Measurements from ENCODE around the gene FKBP14.

The FKBP14 gene

GRCh38 chr7:29987083-29987482 is 39.4 kb downstream of the FKBP14 start:
- H3K27ac ChIP-seq (ENCODE audit: low read depth, low read length): no peak overlapping the region
- H3K36me3 ChIP-seq (ENCODE audit: control insufficient read depth, insufficient read depth, low read length): no peaks in the 10 kb centered on the region
- no peaks in the 10 kb centered on the region for H3K27me3 ChIP-seq (ENCODE audit: control insufficient read depth, insufficient read depth, low read length)
- H3K9ac ChIP-seq (ENCODE audit: low read length): no peak overlapping the region
- H3K4me3 ChIP-seq (ENCODE audit: low read length): no peak overlapping the region
- H3K4me1 ChIP-seq (ENCODE audit: control insufficient read depth, insufficient read depth, low read length): peaks cover 3% of the 10 kb centered on the region

GRCh38 chr7:29980151-29980550 is 46.4 kb downstream of the FKBP14 start:
- H3K27me3 ChIP-seq (ENCODE audit: control insufficient read depth, insufficient read depth, low read length): no peaks in the 10 kb centered on the region
- H3K4me3 ChIP-seq (ENCODE audit: low read length): no peak overlapping the region
- H3K4me1 ChIP-seq (ENCODE audit: control insufficient read depth, insufficient read depth, low read length): peaks cover 8% of the 10 kb centered on the region
- H3K9ac ChIP-seq (ENCODE audit: low read length): no peak overlapping the region
- no peaks in the 10 kb centered on the region for H3K36me3 ChIP-seq (ENCODE audit: control insufficient read depth, insufficient read depth, low read length)
- no peak overlapping the region for H3K27ac ChIP-seq (ENCODE audit: low read depth, low read length)

GRCh38 chr7:29977886-29978651 is 48.4 kb downstream of the FKBP14 start:
- H3K4me3 ChIP-seq (ENCODE audit: low read length): no peak overlapping the region
- H3K4me1 ChIP-seq (ENCODE audit: control insufficient read depth, insufficient read depth, low read length): peaks cover 8% of the 10 kb centered on the region
- no peak overlapping the region for H3K27ac ChIP-seq (ENCODE audit: low read depth, low read length)
- H3K27me3 ChIP-seq (ENCODE audit: control insufficient read depth, insufficient read depth, low read length): no peaks in the 10 kb centered on the region
- no peaks in the 10 kb centered on the region for H3K36me3 ChIP-seq (ENCODE audit: control insufficient read depth, insufficient read depth, low read length)
- H3K9ac ChIP-seq (ENCODE audit: low read length): no peak overlapping the region

- Histone ChIP-seq H3K27me3 (ENCODE audit: control insufficient read depth, insufficient read depth, low read length) (no peaks in the 10 kb centered on the region), H3K9ac (ENCODE audit: low read length) (no peak overlapping the region), H3K4me1 (ENCODE audit: control insufficient read depth, insufficient read depth, low read length) (peaks cover 8% of the 10 kb centered on the region), H3K4me3 (ENCODE audit: low read length) (no peak overlapping the region), H3K36me3 (ENCODE audit: control insufficient read depth, insufficient read depth, low read length) (no peaks in the 10 kb centered on the region), H3K27ac (ENCODE audit: low read depth, low read length) (no peak overlapping the region)
Measured at GRCh38 chr7:29976673-29977415, 49.7 kb downstream of the FKBP14 start.

GRCh38 chr7:29976266-29976665 is 50.2 kb downstream of the FKBP14 start:
- Histone ChIP-seq H3K36me3 (ENCODE audit: control insufficient read depth, insufficient read depth, low read length) (no peaks in the 10 kb centered on the region), H3K4me3 (ENCODE audit: low read length) (no peak overlapping the region), H3K27me3 (ENCODE audit: control insufficient read depth, insufficient read depth, low read length) (no peaks in the 10 kb centered on the region), H3K27ac (ENCODE audit: low read depth, low read length) (peak overlapping the region; percentile 23), H3K4me1 (ENCODE audit: control insufficient read depth, insufficient read depth, low read length) (peaks cover 8% of the 10 kb centered on the region), H3K9ac (ENCODE audit: low read length) (no peak overlapping the region)

- H3K9ac ChIP-seq (ENCODE audit: low read length): no peak overlapping the region
- no peaks in the 10 kb centered on the region for H3K36me3 ChIP-seq (ENCODE audit: control insufficient read depth, insufficient read depth, low read length)
- peaks cover 8% of the 10 kb centered on the region for H3K4me1 ChIP-seq (ENCODE audit: control insufficient read depth, insufficient read depth, low read length)
- H3K4me3 ChIP-seq (ENCODE audit: low read length): no peak overlapping the region
- H3K27ac ChIP-seq (ENCODE audit: low read depth, low read length): no peak overlapping the region
- H3K27me3 ChIP-seq (ENCODE audit: control insufficient read depth, insufficient read depth, low read length): no peaks in the 10 kb centered on the region
Measured at GRCh38 chr7:29975561-29975960, 50.9 kb downstream of the FKBP14 start.

- H3K27ac ChIP-seq (ENCODE audit: low read depth, low read length): no peak overlapping the region
- H3K36me3 ChIP-seq (ENCODE audit: control insufficient read depth, insufficient read depth, low read length): no peaks in the 10 kb centered on the region
- H3K27me3 ChIP-seq (ENCODE audit: control insufficient read depth, insufficient read depth, low read length): no peaks in the 10 kb centered on the region
- H3K4me3 ChIP-seq (ENCODE audit: low read length): no peak overlapping the region
- H3K4me1 ChIP-seq (ENCODE audit: control insufficient read depth, insufficient read depth, low read length): peaks cover 8% of the 10 kb centered on the region
- no peak overlapping the region for H3K9ac ChIP-seq (ENCODE audit: low read length)
Measured at GRCh38 chr7:29974286-29974685, 52.2 kb downstream of the FKBP14 start.

GRCh38 chr7:29972315-29972669 is 54.2 kb downstream of the FKBP14 start:
- no peak overlapping the region for H3K27ac ChIP-seq (ENCODE audit: low read depth, low read length)
- H3K4me3 ChIP-seq (ENCODE audit: low read length): no peak overlapping the region
- no peaks in the 10 kb centered on the region for H3K27me3 ChIP-seq (ENCODE audit: control insufficient read depth, insufficient read depth, low read length)
- peaks cover 8% of the 10 kb centered on the region for H3K4me1 ChIP-seq (ENCODE audit: control insufficient read depth, insufficient read depth, low read length)
- H3K9ac ChIP-seq (ENCODE audit: low read length): no peak overlapping the region
- H3K36me3 ChIP-seq (ENCODE audit: control insufficient read depth, insufficient read depth, low read length): no peaks in the 10 kb centered on the region

- no peak overlapping the region for H3K4me3 ChIP-seq (ENCODE audit: low read length)
Measured at GRCh38 chr7:29971566-29972314, 54.8 kb downstream of the FKBP14 start.

GRCh38 chr7:29970158-29970557 is 56.3 kb downstream of the FKBP14 start:
- H3K4me1 ChIP-seq (ENCODE audit: control insufficient read depth, insufficient read depth, low read length): no peaks in the 10 kb centered on the region
- no peak overlapping the region for H3K27ac ChIP-seq (ENCODE audit: low read depth, low read length)
- no peaks in the 10 kb centered on the region for H3K27me3 ChIP-seq (ENCODE audit: control insufficient read depth, insufficient read depth, low read length)
- no peaks in the 10 kb centered on the region for H3K36me3 ChIP-seq (ENCODE audit: control insufficient read depth, insufficient read depth, low read length)
- H3K4me3 ChIP-seq (ENCODE audit: low read length): no peak overlapping the region
- no peak overlapping the region for H3K9ac ChIP-seq (ENCODE audit: low read length)

More at GRCh38 chr7:29971566-29972314, 54.8 kb downstream of the FKBP14 start:
- no peak overlapping the region for H3K9ac ChIP-seq (ENCODE audit: low read length)
- peaks cover 8% of the 10 kb centered on the region for H3K4me1 ChIP-seq (ENCODE audit: control insufficient read depth, insufficient read depth, low read length)
- no peak overlapping the region for H3K27ac ChIP-seq (ENCODE audit: low read depth, low read length)
- no peaks in the 10 kb centered on the region for H3K27me3 ChIP-seq (ENCODE audit: control insufficient read depth, insufficient read depth, low read length)
- no peaks in the 10 kb centered on the region for H3K36me3 ChIP-seq (ENCODE audit: control insufficient read depth, insufficient read depth, low read length)

- no peaks in the 10 kb centered on the region for H3K36me3 ChIP-seq (ENCODE audit: control insufficient read depth, insufficient read depth, low read length)
- H3K27me3 ChIP-seq (ENCODE audit: control insufficient read depth, insufficient read depth, low read length): no peaks in the 10 kb centered on the region
- H3K4me1 ChIP-seq (ENCODE audit: control insufficient read depth, insufficient read depth, low read length): no peaks in the 10 kb centered on the region
- H3K27ac ChIP-seq (ENCODE audit: low read depth, low read length): no peak overlapping the region
- no peak overlapping the region for H3K9ac ChIP-seq (ENCODE audit: low read length)
- H3K4me3 ChIP-seq (ENCODE audit: low read length): no peak overlapping the region
Measured at GRCh38 chr7:29969738-29970137, 56.8 kb downstream of the FKBP14 start.

- Histone ChIP-seq H3K36me3 (ENCODE audit: control insufficient read depth, insufficient read depth, low read length) (no peaks in the 10 kb centered on the region), H3K4me3 (ENCODE audit: low read length) (no peak overlapping the region), H3K9ac (ENCODE audit: low read length) (no peak overlapping the region), H3K27ac (ENCODE audit: low read depth, low read length) (no peak overlapping the region), H3K4me1 (ENCODE audit: control insufficient read depth, insufficient read depth, low read length) (no peaks in the 10 kb centered on the region), H3K27me3 (ENCODE audit: control insufficient read depth, insufficient read depth, low read length) (no peaks in the 10 kb centered on the region)
Measured at GRCh38 chr7:29968683-29969395, 57.7 kb downstream of the FKBP14 start.
